Testis (tissue), 3 donors: ENCODE results near the gene ADI1. TPM values are rescaled to one million over a fixed set of nuclear protein-coding genes. Genes with fewer than 3 reads are reported as not detected.

Experiments used
- DNase-seq: peaks from one replicate; pipeline ENCODE4 v3.0.0-alpha.2; 2019
- H3K27ac ChIP-seq, 2 donors: fragments of 200-600 bp; sonication (generic); one replicate each; pipeline ENCODE4 v1.5.1; 2019
- H3K27me3 ChIP-seq: fragments of 200-600 bp; sonication (generic); one replicate; pipeline ENCODE4 v1.5.1; 2019
- H3K36me3 ChIP-seq: fragments of 200-600 bp; sonication (generic); one replicate; pipeline ENCODE4 v1.5.1; 2017; ENCODE audit warnings: low read depth; ENCODE audit errors: missing control alignments
- H3K4me1 ChIP-seq: fragments of 200-600 bp; sonication (generic); one replicate; pipeline ENCODE4 v1.5.1; 2019
- H3K4me3 ChIP-seq, 2 donors: fragments of 200-600 bp; sonication (generic); one replicate each; pipeline ENCODE4 v1.5.1; 2017 to 2019
- H3K9me3 ChIP-seq: fragments of 200-600 bp; sonication (generic); one replicate; pipeline ENCODE4 v1.5.1; 2017
- POLR2A ChIP-seq: fragments of 450-650 bp; IDR thresholded peaks from one replicate; pipeline ENCODE4 v1.6.1; 2017; ENCODE audit warnings: antibody characterized with exemption, mild to moderate bottlenecking, moderate library complexity
- WGBS, 2 donors: methylation state at CpG; one replicate each; pipeline ENCODE4 v1.1.5; 2018; 5-methylcytosine and 5-hydroxymethylcytosine counted together
- intact Hi-C: fragments of 100-400 bp; cut with DNase I; formaldehyde crosslinking; loops from one replicate; pipeline ENCODE4 v1.15.1; 2023; ENCODE audit warnings: low total_unique reads
- polyA plus RNA-seq: library from polyadenylated mRNA; stranded (reverse); fragments of 350-450 nt; fragmentation: Illumina TruSeq; extraction: RNeasy Lipid Tissue Mini Kit (QIAGEN cat#74804); gene quantifications from one replicate; pipeline ENCODE4 v1.2.3, GENCODE V29; 2014; ENCODE audit warnings: low read depth, low replicate concordance; ENCODE audit not compliant: insufficient read depth
- total RNA-seq, 2 donors: library from RNA; depleted of rRNA; stranded (reverse); fragments of >200 nt; gene quantifications; one replicate each; pipeline ENCODE4 v1.2.3, GENCODE V29; 2016
- TF ChIP-seq, protein P1 (sequence below), 3 experiments: fragments of 450-650 bp in 2 of 3; fragments of 200-600 bp in 1 of 3; sonication (generic) in 1 of 3; IDR thresholded peaks; one replicate each; pipeline ENCODE4 v1.5.1; 2016 to 2019; ENCODE audit warnings: antibody characterized with exemption in 3 of 3, mild to moderate bottlenecking in 2 of 3, moderate library complexity in 1 of 3

The ADI1 gene
- total and polyA plus RNA-seq, 3 donors from 2014 or later, result 41.1 to 52.5 (median 41.6) TPM

DNA sequence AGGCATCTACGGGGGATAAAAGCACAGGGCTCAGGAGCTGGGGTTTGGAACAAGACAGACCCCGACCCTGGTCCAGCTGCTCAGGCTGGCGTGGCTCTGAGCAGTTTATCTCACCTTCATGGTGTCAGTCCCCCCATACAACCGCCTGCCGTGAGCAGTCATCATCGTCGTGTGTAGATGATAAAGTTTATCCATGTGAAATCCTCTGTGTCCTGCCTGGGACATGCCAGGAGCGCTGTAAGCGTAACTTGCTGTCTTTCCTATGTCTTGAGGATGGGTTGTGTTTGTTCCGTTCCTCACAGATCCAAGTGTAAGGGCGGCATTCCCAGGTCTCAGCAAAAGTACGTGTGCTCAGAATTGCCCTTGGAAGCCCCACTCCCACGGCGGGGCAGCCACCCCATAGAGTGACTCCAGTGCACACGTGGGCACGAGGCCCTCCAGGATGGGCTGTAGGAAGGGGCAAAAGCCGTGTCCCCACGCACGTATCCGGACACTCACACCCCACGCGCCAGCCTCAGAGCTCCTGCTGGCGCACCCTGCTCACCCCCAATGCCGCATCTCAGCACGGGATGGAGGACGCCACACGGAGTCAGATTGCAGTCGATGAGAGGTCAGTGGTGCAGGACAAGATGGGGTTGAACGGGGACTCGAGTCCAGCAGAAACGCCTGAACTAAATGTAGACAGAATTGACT, 50.9 kb downstream of the ADI1 start:
- H3K27ac ChIP-seq, result peak overlapping the region; percentile 64 to 88
- no peak for DNase-seq
- intact Hi-C loops, result no loop called here

DNA sequence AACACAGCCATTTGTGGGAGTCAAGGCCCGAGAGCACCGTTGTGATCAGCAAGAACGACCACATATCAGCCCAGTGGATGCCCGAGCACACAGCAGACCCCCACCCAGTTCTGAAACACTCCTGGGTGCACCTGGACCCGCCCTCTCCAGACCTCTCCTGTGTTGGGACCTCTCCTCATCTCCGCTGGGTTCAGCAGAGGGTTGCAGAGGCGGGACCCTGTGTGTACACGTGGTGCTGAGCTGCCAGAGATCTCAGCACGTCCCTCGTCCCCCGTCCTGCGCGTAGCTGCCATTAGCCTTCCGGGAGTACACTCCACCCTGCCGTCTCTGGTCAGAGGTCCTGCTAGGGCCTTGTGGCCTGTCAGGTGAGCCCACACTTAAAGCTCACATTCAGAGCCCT, 51.7 kb downstream of the ADI1 start:
- Histone ChIP-seq H3K27ac (no peak overlapping the region), H3K9me3 (no peaks in the 10 kb centered on the region), H3K4me3 (no peak overlapping the region), H3K36me3 (no peaks in the 10 kb centered on the region), H3K27me3 (no peaks in the 10 kb centered on the region), H3K4me1 (peaks cover 35% of the 10 kb centered on the region)
- DNase-seq, result no peak
- TF ChIP-seq, protein P1, sequence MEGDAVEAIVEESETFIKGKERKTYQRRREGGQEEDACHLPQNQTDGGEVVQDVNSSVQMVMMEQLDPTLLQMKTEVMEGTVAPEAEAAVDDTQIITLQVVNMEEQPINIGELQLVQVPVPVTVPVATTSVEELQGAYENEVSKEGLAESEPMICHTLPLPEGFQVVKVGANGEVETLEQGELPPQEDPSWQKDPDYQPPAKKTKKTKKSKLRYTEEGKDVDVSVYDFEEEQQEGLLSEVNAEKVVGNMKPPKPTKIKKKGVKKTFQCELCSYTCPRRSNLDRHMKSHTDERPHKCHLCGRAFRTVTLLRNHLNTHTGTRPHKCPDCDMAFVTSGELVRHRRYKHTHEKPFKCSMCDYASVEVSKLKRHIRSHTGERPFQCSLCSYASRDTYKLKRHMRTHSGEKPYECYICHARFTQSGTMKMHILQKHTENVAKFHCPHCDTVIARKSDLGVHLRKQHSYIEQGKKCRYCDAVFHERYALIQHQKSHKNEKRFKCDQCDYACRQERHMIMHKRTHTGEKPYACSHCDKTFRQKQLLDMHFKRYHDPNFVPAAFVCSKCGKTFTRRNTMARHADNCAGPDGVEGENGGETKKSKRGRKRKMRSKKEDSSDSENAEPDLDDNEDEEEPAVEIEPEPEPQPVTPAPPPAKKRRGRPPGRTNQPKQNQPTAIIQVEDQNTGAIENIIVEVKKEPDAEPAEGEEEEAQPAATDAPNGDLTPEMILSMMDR (IDR thresholded peaks at IDR 0.05), result no peak
- TF ChIP-seq POLR2A, result no peak
- WGBS, 2 donors, result 94 to 97% methylated on average over 14 to 15 of the region's 15 CpGs
- intact Hi-C loops, result no loop called here

More for the DNA sequence above, 50.9 kb downstream of the ADI1 start:
- Histone ChIP-seq H3K4me1 (peaks cover 43% of the 10 kb centered on the region), H3K9me3 (no peaks in the 10 kb centered on the region), H3K36me3 (no peaks in the 10 kb centered on the region), H3K4me3 (no peak overlapping the region), H3K27me3 (no peaks in the 10 kb centered on the region)
- TF ChIP-seq, protein P1 (IDR thresholded peaks at IDR 0.05), result no peak
- no peak for TF ChIP-seq POLR2A
- 91 to 94% methylated on average over 27 to 31 of the region's 31 CpGs for WGBS, 2 donors

DNA sequence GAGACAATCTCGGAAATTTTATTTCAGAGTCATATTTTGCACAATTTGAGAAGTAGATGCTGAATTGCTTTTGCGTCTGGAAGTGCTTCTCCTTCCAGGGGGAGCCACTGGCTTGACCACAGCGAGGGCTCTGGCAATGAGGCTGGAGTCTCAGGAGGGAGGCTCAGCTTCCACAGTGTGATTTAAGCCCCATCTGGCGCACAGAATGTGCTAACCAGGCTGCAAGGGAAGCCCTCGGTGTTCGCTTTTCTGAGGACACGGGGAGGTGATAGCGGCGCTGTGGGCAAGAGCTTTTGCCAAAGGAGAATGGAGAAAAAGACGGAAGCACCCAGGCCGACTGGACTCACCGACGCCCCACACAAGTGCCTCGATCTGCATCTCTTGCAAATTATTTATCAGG, 52.4 kb downstream of the ADI1 start:
- intact Hi-C loops, result no loop called here
- Histone ChIP-seq H3K4me1 (peaks cover 31% of the 10 kb centered on the region), H3K27me3 (no peaks in the 10 kb centered on the region), H3K27ac (no peak overlapping the region), H3K4me3 (no peak overlapping the region), H3K9me3 (no peaks in the 10 kb centered on the region), H3K36me3 (no peaks in the 10 kb centered on the region)
- WGBS, 2 donors, result 87 to 94% methylated on average over 13 to 14 of the region's 14 CpGs
- no peak for TF ChIP-seq POLR2A
- TF ChIP-seq, protein P1 (IDR thresholded peaks at IDR 0.05), result no peak
- no peak for DNase-seq

DNA sequence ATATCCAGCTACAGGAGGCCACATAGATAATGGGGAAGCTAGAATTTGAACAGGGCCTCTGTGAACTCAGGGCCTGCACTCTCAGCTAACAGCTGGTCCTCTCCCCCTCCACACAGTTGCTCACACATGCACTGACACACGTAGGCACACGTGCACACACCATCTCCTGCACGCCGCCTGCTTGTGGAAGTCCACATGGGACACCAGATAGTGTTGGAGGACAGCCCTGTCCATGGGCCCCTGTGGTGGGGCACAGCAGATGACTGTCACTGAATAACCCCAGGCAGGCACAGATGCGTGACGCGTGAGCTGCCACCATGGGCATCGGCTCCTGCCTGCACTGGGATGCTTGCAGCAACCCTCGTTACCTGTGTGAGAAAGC, 52.9 kb downstream of the ADI1 start:
- WGBS, 2 donors, result 91 to 96% methylated on average over 4 to 9 of the region's 9 CpGs
- H3K27ac ChIP-seq, result no peak overlapping the region
- intact Hi-C loops, result no loop called here
- DNase-seq, result no peak
- H3K4me3 ChIP-seq, result no peak overlapping the region
- TF ChIP-seq POLR2A, result no peak
- TF ChIP-seq, protein P1 (IDR thresholded peaks at IDR 0.05), result no peak
- H3K4me1 ChIP-seq, result peaks cover 31% of the 10 kb centered on the region
- H3K36me3 ChIP-seq, result no peaks in the 10 kb centered on the region
- no peaks in the 10 kb centered on the region for H3K9me3 ChIP-seq
- H3K27me3 ChIP-seq, result no peaks in the 10 kb centered on the region
